ENCODE data around the gene CFAP46. TPM values are rescaled to one million over a fixed set of nuclear protein-coding genes. Genes with fewer than 3 reads are reported as not detected.

Gene CFAP46
- polyA plus RNA-seq, 1 of the 3 experiments (the other 2 are of a cell fraction): 3.9 TPM

DNA sequence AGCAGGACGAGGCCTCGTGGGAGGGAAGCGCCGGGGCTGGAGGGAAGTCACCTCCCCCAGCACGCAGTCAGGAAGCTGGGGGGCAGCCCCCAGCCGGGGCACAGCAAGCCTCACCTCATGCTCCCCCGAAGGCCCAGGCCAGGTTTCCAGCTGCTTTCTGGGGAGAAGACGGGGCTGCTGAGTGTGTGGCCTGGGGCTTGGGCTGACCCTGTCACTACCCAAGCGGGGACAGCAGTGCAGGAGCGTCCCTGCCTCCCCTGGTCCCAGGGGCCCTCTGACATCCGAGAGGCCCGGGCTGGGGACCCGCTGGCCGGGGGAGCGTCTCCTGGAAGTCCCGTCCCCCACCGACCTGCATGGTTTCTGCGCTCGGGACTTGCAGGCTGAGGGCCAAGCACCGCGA is 136.8 kb downstream of the CFAP46 start (continued):
- TF ChIP-seq, protein P1, sequence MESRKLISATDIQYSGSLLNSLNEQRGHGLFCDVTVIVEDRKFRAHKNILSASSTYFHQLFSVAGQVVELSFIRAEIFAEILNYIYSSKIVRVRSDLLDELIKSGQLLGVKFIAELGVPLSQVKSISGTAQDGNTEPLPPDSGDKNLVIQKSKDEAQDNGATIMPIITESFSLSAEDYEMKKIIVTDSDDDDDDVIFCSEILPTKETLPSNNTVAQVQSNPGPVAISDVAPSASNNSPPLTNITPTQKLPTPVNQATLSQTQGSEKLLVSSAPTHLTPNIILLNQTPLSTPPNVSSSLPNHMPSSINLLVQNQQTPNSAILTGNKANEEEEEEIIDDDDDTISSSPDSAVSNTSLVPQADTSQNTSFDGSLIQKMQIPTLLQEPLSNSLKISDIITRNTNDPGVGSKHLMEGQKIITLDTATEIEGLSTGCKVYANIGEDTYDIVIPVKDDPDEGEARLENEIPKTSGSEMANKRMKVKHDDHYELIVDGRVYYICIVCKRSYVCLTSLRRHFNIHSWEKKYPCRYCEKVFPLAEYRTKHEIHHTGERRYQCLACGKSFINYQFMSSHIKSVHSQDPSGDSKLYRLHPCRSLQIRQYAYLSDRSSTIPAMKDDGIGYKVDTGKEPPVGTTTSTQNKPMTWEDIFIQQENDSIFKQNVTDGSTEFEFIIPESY (IDR thresholded peaks at IDR 0.05; ENCODE audit: borderline replicate concordance, low read depth): no peak
- TF ChIP-seq POLR2AphosphoS5 (IDR thresholded peaks at IDR 0.05; ENCODE audit: low read depth, low read length) (no peak), SMC3 (IDR thresholded peaks at IDR 0.05; ENCODE audit: low read depth, low read length) (no peak), TEAD4 (IDR thresholded peaks at IDR 0.05; ENCODE audit: borderline replicate concordance, insufficient read depth) (no peak), TAF1 (IDR thresholded peaks at IDR 0.05; ENCODE audit: borderline replicate concordance, low read depth, low read length) (no peak)

DNA sequence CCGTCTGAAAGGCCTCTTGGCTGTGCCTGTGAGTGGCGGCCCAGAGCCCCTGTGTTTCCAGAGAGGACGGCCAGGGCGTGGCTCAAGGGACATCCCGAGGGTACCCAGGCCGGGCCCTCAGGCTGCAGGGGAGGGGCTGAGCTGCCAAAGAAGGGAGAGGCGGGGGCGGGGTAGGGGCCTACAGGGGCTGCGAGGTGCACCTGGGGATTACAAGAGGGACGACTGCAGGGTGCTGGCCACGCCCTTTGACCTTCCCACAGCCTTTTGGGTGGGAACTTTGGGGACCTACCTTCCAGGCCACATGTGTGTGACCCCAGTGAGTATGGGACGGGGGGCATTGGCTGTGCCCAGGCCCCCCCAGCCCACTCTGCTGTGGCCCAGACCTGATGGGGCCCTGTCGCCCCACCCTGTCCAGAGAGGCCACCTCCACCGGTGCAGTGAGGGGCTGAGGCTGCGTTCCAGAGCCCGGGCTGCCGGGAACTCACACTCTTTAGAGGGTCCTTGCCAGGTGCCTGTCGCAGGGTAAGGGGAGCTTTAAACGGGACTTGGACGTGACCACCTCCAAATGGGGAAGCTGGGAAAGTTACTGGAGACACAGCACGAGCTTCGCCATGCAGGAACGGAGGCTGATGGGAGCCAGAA is 137.5 kb downstream of the CFAP46 start:
- no peak overlapping the region for H3K9ac ChIP-seq
- WGBS (ENCODE audit: low lambda C conversion rate): 54% methylated on average over 12 of the region's 23 CpGs
- H3K79me2 ChIP-seq (ENCODE audit: insufficient read depth): no peaks in the 10 kb centered on the region
- no peak overlapping the region for H3K4me2 ChIP-seq
- DNase-seq: peak; percentile 30
- no peaks in the 10 kb centered on the region for H3K36me3 ChIP-seq (replicated peaks in 1 of 2; ENCODE audit: control insufficient read depth in 1 of 2, insufficient read depth in 2 of 2, low read length in 1 of 2)
- H3K4me1 ChIP-seq (ENCODE audit: control insufficient read depth in 1 of 2, insufficient read depth in 2 of 2, low read depth in 1 of 2, low read length in 1 of 2): peaks cover 0 to 5% of the 10 kb centered on the region in 2 experiments; a peak in 1 of 4 replicates
- ChIA-PET POLR2A (no interaction called here), CTCF (interaction anchor here (1.8 to 2.5 kb wide), 2 partner anchors 10 to 150 kb away, joined by 7 to 11 read pairs; no protein-coding TSS in a partner anchor)
- no peak overlapping the region for H2AFZ ChIP-seq (ENCODE audit: low read depth)
- no peak overlapping the region for H3K27ac ChIP-seq (ENCODE audit: low read depth in 2 of 2, low read length in 1 of 2)
- H3K9me3 ChIP-seq: no peaks in the 10 kb centered on the region
- no peaks in the 10 kb centered on the region for H3K27me3 ChIP-seq (ENCODE audit: insufficient read depth)
- TF ChIP-seq, protein P2, sequence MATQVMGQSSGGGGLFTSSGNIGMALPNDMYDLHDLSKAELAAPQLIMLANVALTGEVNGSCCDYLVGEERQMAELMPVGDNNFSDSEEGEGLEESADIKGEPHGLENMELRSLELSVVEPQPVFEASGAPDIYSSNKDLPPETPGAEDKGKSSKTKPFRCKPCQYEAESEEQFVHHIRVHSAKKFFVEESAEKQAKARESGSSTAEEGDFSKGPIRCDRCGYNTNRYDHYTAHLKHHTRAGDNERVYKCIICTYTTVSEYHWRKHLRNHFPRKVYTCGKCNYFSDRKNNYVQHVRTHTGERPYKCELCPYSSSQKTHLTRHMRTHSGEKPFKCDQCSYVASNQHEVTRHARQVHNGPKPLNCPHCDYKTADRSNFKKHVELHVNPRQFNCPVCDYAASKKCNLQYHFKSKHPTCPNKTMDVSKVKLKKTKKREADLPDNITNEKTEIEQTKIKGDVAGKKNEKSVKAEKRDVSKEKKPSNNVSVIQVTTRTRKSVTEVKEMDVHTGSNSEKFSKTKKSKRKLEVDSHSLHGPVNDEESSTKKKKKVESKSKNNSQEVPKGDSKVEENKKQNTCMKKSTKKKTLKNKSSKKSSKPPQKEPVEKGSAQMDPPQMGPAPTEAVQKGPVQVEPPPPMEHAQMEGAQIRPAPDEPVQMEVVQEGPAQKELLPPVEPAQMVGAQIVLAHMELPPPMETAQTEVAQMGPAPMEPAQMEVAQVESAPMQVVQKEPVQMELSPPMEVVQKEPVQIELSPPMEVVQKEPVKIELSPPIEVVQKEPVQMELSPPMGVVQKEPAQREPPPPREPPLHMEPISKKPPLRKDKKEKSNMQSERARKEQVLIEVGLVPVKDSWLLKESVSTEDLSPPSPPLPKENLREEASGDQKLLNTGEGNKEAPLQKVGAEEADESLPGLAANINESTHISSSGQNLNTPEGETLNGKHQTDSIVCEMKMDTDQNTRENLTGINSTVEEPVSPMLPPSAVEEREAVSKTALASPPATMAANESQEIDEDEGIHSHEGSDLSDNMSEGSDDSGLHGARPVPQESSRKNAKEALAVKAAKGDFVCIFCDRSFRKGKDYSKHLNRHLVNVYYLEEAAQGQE (IDR thresholded peaks at IDR 0.05; ENCODE audit: low read depth, low read length): no peak
- no peak for TF ChIP-seq TEAD4 (IDR thresholded peaks at IDR 0.05; ENCODE audit: borderline replicate concordance, insufficient read depth)
- TF ChIP-seq RCOR1 (IDR thresholded peaks at IDR 0.05; ENCODE audit: low read length): no peak
- TF ChIP-seq, protein P3, sequence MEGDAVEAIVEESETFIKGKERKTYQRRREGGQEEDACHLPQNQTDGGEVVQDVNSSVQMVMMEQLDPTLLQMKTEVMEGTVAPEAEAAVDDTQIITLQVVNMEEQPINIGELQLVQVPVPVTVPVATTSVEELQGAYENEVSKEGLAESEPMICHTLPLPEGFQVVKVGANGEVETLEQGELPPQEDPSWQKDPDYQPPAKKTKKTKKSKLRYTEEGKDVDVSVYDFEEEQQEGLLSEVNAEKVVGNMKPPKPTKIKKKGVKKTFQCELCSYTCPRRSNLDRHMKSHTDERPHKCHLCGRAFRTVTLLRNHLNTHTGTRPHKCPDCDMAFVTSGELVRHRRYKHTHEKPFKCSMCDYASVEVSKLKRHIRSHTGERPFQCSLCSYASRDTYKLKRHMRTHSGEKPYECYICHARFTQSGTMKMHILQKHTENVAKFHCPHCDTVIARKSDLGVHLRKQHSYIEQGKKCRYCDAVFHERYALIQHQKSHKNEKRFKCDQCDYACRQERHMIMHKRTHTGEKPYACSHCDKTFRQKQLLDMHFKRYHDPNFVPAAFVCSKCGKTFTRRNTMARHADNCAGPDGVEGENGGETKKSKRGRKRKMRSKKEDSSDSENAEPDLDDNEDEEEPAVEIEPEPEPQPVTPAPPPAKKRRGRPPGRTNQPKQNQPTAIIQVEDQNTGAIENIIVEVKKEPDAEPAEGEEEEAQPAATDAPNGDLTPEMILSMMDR (IDR thresholded peaks at IDR 0.05): no peak
- TF ChIP-seq RXRA (IDR thresholded peaks at IDR 0.05; ENCODE audit: borderline replicate concordance, low read depth): no peak
- no peak for TF ChIP-seq GATA2 (CRISPR knock-in tag; IDR thresholded peaks at IDR 0.05)
- TF ChIP-seq MXI1 (IDR thresholded peaks at IDR 0.05; ENCODE audit: low read depth, low read length): no peak
- TF ChIP-seq CHD2 (IDR thresholded peaks at IDR 0.05; ENCODE audit: low read length, partially characterized antibody): no peak
- TF ChIP-seq YY1 (IDR thresholded peaks at IDR 0.05; ENCODE audit: low read depth): no peak
- TF ChIP-seq ELF1 (IDR thresholded peaks at IDR 0.05): no peak
- TF ChIP-seq, protein P4, sequence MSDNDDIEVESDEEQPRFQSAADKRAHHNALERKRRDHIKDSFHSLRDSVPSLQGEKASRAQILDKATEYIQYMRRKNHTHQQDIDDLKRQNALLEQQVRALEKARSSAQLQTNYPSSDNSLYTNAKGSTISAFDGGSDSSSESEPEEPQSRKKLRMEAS (IDR thresholded peaks at IDR 0.05; ENCODE audit: low read depth): no peak
- TF ChIP-seq EZH2phosphoT487 (IDR thresholded peaks at IDR 0.05; ENCODE audit: borderline replicate concordance, low read depth): no peak
- TF ChIP-seq, protein P5, sequence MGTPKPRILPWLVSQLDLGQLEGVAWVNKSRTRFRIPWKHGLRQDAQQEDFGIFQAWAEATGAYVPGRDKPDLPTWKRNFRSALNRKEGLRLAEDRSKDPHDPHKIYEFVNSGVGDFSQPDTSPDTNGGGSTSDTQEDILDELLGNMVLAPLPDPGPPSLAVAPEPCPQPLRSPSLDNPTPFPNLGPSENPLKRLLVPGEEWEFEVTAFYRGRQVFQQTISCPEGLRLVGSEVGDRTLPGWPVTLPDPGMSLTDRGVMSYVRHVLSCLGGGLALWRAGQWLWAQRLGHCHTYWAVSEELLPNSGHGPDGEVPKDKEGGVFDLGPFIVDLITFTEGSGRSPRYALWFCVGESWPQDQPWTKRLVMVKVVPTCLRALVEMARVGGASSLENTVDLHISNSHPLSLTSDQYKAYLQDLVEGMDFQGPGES (IDR thresholded peaks at IDR 0.05; ENCODE audit: low read depth, low read length): no peak
- TF ChIP-seq NRF1 (IDR thresholded peaks at IDR 0.05; ENCODE audit: low read depth, low read length): no peak
- H3F3A ChIP-seq (replicated peaks; ENCODE audit: insufficient read depth): no peaks in the 10 kb centered on the region
- no peaks in the 10 kb centered on the region for H4K20me1 ChIP-seq (ENCODE audit: insufficient read depth)
- no peaks in the 10 kb centered on the region for H3K9me2 ChIP-seq
- H3K4me3 ChIP-seq (ENCODE audit: low read depth in 2 of 2, low read length in 1 of 2): no peak overlapping the region
